Middle frontal gyrus (tissue), 1 donor: ENCODE results near the gene ITPK1.
A peak's percentile ranks its signal among the peaks of the same experiment; 100 is the strongest.
"Not testable (repeated sequence)": the region's sequence is repeated elsewhere in the genome, so short reads cannot be mapped to it uniquely, and the experiment has no call there.

Experiments
- DNase-seq: peaks from one replicate; pipeline ENCODE4 v3.0.0-alpha.2; 2015; ENCODE audit warnings: low spot score; ENCODE audit errors: extremely low spot score

The ITPK1 gene

DNA sequence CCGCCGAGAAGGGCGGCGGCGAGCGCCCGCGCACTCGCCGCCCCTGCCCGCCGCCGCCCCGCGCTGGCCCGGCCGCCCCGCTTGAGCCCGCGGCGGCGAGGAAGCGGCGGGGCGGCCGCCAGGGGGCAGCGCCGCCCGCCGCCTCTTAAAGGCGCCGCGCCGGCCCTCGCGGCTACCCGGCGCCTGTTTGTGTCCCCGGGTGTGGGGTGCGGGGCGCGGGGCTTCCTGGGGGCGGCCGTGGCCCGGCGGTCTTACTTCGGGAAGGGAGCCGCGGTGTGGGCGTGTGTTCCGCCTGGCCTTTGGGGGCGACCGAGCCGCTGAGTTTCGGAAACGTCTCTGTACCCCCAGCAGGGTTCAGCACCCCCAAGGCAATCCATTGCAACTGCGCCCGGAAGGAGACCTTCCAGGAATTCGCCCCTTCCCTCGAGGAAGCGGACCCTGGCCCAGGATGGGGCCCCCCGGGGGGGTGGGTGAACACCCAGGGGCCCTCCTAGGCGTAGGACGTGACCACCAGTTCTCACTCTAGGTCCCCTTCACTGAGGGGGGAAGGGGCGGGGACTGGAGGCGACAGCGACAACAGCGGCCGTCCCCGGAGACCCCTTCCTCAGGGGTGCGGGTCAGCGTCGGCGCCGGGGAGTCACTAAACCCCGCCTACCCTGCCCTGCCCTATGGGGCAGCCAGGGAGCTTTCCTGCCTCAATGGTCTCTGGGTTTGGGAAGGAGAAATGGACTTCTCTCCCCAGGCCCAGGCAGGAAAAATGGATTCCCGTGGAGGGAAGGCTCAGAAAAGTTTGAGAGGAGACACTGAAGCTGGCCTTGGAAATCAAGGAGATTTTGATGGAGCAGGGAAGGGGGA is at the start of gene ITPK1:
Gene ITPK1 (minus strand): TSS at position 105 of the 855 bp plus-strand sequence. CDS start 762 bp downstream, outside the sequence.
- peak; percentile 37 for DNase-seq

DNA sequence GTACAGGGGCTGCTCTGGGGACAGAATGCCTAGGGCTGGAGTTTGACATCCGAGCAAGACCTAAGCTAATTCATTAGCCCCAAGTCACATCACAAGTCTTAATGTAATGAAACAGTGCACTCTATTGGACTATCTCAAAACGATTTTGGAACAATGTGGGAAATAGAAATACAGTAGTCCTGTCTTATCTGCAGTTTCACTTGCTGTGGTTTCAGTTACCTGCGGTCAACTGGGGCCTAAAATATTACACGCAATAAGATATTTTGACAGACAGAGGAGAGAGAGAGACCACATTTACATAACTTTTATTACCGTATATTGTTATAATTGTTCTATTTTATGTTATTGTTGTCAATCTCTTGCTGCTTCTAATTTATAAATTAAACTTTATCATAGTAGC is 47.8 kb upstream of the ITPK1 start:
- no peak for DNase-seq

DNA sequence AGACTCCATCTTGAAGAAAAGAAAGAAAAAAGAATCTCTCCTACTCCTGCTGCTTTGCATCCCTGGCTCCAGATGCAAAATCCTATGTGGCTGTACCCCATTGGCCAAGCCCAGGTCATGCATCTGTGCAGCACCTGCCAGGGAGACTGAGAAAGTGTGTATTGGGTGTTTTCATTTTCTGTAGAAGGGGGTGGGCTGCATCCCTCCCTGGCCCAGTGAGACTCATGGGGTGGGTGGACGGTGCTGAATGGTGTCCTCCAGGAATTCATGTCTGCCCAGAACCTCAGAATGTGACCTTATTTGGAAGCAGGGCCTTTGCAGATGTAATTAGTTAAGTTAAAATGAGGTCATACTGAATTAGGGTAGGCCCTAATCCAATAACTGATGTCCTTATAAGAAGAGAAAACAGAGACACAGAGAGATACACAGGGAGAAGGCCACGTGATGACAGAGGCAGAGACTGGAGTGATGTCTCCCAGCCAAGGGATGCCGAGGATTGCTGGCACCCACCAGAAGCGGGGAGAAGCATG is 45.8 kb upstream of the ITPK1 start:
- DNase-seq = no peak

DNA sequence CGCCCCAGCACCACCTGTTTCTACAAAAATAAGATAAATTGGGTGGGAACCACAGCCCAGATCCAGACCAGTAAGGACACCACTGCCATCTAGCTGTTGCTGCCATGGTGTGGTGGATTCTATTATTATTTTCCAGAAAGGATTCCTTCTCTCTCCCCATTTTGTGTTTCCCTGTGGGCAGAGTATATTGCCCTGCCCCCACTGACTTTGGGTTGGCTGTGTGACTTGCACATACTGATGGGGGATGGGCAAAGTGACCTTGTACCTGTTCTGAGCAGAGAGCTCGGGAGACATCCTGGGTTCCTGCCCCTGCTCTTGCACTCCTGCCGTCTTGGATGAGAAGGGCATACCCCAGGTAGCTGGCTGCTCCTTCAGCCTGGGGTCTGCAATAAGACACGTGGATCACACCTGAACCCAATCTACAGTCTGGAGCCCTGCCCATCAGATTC is 44.7 kb upstream of the ITPK1 start:
- no peak for DNase-seq

DNA sequence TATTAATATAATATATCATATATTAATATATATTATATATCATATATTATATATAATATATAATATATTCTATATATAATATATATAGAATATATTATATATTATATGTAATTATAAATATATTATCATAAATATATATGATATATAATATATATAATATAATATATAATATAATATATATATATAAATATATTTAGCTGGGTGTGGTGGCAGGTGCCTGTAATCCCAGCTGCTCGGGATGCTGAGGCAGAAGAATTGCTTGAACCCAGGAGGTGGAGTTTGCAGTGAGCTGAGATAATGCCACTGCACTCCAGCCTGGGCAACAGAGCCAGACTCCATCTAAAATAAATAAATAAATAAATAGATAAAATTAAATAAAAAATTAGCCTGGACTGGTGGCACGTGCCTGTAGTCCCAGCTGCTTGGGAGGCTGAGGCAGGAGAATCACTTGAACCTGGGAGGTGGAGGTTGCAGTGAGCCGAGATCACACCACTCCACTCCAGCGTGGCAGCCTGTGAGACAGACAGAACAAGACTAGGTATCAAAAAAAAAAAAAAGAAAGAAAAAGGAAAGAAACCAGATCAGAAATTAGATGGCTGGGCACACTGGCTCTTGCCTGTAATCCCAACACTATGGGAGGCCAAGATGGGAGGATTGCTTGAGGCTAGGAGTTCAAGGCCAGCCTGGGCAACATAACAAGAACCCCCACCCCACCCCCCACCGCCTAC is 44.1 kb upstream of the ITPK1 start:
- DNase-seq = not testable (repeated sequence)

DNA sequence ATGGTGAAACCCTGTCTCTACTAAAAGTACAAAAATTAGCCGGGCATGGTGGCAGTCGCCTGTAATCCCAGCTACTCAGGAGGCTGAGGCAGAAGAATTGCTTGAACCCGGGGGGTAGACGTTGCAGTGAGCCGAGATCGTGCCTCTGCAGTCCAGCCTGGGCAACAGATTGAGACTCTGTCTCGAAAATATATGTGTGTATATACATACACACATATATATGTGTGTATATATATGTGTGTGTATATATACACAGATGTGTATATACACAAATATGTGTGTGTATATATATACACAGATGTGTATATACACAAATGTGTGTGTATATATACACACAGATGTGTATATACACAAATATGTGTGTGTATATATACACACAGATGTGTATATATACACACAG is 42.6 kb upstream of the ITPK1 start:
- not testable (repeated sequence) for DNase-seq

DNA sequence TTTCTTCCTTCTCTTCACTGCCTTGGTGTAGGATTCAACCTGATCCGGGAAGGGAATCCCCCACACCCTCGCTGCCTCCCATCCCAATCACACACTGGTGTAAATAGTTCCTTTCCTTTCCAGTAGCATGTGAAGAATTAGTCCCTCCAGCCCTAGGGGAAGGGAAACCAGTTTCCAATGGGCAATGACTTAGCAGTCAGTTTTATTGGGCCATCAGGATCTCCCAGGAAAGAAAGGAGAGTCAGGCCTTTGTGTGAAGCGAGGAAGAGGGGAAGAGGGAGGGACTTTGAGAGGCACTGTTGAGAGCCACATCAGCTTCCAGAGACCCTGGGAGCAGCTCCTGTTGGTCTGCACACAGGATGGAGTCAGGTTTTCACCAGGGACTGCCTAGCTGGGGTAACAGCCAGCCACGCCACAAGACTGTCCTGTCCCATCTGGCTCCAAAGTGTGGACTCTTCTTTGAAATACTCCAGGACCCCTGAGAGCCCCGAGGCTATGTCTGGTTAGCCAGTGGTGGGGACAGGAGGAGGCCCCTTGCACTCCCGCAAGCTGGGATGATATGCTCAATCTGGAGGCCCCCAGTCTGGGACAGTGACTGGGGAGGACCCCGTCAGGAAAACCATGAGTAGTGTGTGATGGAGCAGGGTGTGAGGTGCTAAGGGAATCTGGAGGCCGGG is 41.1 kb upstream of the ITPK1 start:
- DNase-seq = no peak

DNA sequence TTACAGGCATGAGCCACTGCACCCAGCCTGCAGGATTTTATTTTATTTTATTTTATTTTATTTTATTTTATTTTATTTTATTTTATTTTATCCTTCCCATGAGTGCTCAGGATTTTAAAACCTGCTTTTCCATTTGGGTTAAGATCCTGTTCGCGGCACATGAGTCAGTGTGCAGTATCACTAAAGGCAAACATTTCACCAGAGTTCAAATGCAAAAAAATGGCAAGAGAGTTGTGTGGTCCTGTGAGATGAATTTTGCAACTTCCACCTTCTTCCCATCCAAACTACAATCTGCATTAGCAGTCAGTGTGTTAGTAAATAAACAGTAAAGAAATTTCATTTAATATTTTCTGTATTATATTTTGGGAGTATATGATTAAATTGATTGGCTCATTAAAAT is 39.9 kb upstream of the ITPK1 start:
- DNase-seq = no peak

DNA sequence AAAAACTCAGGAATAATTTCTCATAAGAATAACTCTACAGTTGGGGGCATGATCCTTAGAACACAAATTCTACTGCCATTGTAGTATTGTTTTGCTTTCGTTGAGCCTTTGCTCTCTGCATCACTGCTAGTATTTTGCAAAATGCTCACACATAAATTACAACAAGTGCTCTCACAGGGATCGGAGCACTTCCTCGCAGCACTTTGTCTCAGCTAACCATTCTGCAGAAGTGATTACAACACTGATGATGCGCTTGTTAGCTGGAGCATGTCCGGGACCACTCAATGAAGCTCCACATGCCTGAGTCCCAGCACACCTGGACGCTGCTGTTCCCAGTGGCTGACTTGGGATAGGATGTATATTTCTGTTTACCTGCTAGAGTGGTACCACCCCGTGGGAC is 37.4 kb upstream of the ITPK1 start:
- no peak for DNase-seq

DNA sequence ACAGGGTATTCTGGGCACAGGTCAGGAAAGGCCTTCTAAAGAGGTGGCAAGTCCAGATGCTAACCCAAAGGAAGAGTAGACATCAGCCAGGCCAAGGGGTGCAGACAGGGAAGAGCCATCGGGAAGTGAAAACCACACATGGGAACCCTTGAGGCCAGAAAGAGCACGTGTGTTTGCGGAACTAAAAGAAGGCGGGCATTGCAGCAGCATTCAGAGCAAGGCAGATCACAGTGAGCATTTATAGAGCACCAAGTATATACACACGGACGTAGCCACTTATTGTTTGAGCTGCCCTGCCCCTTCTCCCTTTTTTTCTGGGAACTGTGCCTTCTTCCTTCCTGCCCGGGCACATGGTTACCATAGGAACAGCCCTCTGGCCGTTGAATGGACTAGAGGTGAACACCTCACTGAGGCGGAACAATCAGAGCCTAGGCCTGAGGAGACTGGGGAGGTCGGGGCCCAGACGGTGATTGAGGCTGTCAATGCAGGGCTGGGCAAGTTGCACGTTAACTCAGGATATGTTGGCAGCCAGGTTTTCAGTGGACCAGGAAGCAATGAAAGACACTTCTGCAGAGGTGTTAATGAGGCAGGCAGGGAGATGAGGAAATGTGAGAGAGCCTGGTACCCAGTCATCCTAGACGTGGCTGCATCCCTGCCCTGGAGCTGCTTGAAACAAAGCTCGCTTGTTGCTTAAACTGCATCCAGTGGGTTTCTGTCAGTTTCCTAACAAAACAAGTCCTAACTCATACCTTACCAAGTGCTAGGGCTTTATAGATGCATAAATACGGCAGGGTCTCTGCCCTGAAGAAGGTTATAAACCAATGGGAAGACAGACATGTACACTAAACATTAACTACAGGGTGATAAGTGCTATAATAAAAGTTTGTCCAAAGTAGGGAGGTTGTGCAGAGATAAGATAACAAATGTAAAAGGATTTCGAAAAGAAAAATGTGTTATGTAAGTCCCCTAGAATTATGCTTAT is 34.8 kb upstream of the ITPK1 start:
- no peak for DNase-seq

DNA sequence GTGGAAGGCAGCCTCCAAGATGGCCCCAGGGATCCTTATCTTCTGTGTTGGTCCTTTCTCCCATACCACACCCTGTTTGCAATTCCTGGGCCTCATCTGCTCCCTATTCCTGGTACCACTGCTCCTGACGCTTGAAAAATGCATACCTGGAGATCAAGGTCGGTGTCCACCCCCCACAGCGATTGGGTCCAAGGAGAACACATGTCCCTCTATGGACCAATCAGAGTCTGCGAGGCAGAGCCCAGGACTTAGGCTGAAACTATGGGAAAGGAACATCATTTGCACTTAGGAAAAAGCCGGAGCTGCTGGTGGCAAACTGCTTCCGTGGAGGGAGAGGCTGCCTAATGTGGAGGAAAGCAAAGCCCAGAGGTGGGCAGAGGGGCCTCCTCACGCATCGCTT is 33.3 kb upstream of the ITPK1 start:
- no peak for DNase-seq

DNA sequence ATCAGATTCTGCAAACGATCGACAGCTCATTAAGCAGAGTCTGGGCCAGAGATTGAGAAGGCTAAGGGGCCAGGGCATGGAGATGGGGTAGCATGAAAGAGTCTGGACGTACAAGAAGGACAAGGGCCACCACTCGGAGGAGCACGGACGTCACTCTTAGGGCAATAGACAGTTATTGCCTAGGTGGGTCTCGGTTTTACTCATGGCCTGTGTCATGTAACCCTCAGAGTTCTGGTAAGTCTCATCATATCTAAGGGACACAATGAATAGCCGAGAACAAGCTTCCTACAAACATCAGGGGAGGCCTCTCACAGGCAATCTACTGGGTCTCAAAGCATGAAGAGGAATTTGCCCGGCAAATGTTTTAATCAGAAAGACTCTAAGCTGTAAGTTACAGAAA is 30.4 kb upstream of the ITPK1 start:
- no peak for DNase-seq

DNA sequence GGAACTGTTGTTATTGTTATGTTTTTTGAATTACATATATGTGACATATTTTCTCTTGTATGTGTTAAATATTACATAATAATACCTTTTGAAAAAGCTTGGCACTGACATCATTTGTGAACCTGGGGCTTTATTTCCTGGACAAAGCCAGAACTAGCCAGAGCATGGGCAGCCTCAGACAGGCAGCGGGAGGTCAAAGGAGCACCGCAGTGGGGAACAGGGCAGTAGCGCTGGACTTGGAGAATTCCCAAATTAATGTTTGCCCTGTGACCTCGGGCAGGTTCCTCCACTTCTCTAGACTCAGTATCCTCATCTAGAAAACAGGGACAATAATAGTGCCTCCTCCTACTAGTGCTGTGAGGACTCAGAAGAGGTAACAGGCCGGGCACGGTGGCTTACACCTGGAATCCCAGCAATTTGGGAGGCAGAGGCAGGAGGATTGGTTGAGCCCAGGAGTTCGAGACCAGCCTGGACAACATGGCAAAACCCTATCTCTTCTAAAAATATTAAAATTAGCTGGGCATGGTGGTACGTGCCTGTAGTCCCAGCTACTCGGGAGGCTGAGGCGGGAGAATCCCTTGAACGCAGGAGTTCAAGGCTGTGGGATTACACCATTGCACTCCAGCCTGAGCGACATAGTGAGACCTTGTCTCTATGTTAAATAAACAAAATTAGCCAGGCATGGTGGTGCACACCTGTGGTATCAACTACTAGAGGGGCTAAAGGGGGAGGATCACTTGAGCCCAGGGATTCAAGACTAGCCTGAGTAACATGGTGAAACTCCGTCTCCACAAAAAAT is 27.3 kb upstream of the ITPK1 start:
- no peak for DNase-seq

DNA sequence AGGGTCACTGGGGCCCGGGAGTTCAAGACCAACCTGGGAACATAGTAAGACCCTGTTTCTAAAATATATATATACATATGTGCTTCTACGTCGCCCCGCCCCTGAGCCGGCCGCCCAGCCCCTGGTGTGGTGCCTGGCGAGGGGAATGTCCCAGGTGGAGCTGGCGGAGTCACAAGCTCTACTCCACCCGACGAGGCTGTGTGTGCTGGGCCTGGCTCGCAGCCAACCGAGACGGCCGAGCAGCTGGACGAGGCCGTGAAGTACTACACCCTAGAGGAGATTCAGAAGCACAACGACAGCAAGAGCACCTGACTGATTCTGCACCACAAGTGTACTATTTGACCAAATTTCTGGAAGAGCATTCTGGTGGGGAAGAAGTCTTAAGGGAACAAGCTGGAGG is 22.1 kb upstream of the ITPK1 start:
- DNase-seq = no peak

DNA sequence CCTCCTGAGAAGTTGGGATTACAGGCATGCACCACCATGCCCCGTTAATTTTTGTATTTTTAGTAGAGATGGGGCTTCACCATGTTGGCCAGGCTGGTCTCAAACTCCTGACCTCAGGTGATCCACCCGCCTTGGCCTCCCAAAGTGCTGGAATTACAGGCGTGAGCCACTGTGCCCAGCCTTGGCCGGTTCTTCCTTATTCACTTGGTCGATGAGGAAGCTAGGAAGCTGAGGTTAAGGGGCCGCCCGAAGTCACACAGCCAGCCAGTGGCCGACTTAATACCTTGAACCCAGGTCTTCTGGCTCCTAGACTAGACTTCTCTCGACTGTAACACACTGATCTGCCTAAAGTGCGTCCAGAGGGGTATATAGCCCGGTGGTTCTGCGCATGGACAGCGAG is 20.8 kb upstream of the ITPK1 start:
- DNase-seq = not testable (repeated sequence)

DNA sequence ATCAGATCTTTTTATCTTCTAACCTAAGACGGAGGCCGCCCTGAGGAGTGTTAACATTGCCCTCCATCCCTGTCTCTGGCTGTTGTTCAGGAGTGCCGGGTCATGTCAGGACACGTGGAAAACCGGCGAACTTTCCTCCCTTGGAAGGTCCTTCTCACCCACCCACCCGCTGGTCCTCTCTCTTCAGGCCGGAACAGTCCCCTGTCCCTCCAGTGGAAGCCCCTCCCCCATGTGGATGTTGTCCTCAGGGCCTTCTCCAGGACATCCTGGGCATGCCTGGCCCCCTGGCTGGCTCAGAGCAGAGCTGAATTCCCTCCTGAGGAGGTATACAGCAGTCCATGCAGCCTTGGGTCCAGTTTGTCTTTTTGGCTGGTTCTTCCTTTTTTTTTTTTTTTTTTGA is 20.3 kb upstream of the ITPK1 start:
- DNase-seq = no peak

DNA sequence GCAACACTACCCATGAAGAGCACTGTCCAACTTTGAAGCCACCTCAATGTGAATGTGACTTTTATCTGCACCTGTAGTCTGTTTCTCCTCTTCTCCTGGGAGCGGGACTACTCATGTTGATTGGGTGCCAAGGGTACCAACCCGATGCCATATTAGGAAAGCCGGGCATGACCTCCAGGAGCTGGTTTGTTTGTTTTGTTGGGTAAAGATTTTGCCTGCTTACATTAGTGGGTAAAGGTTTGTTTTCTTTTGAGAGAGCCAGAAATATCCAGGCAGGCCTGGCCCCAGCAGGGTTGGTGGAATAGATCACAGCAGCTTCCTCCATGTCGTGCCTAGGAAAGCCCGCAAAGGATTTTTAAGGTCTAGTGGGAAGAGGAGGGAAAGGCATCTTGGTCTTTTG is 19.7 kb upstream of the ITPK1 start:
- DNase-seq = no peak

DNA sequence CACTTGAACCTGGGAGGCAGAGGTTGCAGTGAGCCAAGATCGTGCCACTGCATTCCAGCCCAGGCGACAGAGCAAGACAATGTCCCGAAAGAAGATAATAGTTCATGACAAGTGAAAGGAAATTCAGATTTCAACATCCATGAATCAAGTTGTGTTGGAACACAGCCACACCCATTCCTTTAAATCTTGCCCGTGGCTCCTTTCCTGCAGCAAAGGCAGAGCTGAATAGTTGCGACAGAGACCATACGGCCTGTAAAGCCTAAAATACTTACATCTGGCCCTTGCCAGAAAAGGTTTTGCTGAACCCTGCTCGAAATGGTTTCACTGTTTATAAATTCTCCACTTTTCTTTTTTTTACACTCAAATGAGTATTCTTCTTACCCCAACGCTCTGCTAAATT is 17.7 kb upstream of the ITPK1 start:
- DNase-seq = no peak

DNA sequence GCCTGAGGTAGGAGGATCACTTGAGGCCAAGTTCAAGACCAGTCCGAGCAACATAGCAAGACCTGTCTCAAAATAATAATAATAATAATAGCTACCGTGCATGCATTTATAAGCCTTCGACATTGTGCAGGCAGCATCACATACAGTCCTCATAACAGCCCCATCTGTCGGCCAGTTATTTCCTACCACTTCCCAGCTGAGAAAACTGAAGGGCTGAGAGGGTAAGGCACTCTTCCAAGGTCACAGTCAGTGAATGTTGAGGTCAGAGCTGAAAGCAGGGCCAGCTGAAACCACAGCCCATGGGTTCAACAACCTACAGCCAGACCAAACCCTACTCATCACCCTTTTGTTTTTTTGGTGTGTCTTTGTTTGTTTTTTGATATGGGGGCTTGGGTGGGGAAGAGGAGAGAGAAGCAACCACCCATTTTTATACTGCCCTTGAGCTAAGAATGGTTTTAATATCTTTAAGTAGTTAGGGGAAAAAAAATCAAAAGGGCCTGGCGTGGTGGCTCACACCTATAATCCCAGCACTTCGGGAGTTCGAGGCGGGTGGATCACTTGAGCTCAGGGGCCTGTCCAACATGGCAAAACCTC is 16.8 kb upstream of the ITPK1 start:
- DNase-seq = no peak
